Keratinocyte (primary cell): Measurements from ENCODE around the gene LIPT1.

ENCODE experiments used
- CTCF ChIP-seq, 3 experiments: IDR thresholded peaks in 1 of 3; conservative IDR thresholded peaks in 1 of 3; optimal IDR thresholded peaks in 1 of 3; 2 replicates in 2 of 3; 3 replicates in 1 of 3; pipeline versions ENCODE3 to v1.5.1; 2011; ENCODE audit warnings: low read length in 3 of 3, mild to moderate bottlenecking in 3 of 3, moderate library complexity in 2 of 3, control low read depth in 1 of 3, inconsistent platforms in 1 of 3; ENCODE audit not compliant: insufficient read depth in 2 of 3; ENCODE audit errors: extremely low read depth in 1 of 3
- EZH2 ChIP-seq: IDR thresholded peaks from one replicate; pipeline ENCODE4 v1.6.1; 2012; ENCODE audit warnings: inconsistent platforms, mild to moderate bottlenecking, low read length, moderate library complexity

GRCh38 chr2:99205491-99205890, 50.7 kb downstream of the LIPT1 start:
- TF ChIP-seq CTCF (optimal IDR thresholded peaks at IDR 0.05 in 1 of 3, IDR thresholded peaks at IDR 0.05 in 1 of 3, conservative IDR thresholded peaks at IDR 0.05 in 1 of 3; ENCODE audit: extremely low read depth in 1 of 3, insufficient read depth in 2 of 3, low read length in 3 of 3) = no peak
- TF ChIP-seq EZH2 = no peak
